B cell (primary cell): ENCODE results near the gene SLC1A4.

ENCODE experiments used
- EZH2 ChIP-seq: IDR thresholded peaks from 2 replicates; pipeline ENCODE4 v1.6.1; 2012; ENCODE audit warnings: borderline replicate concordance, low read depth, mild to moderate bottlenecking, moderate library complexity, low read length; ENCODE audit not compliant: insufficient read depth, poor library complexity, severe bottlenecking
- TF ChIP-seq, protein P1 (sequence below): fragments of 200-600 bp; IDR thresholded peaks from one replicate; pipeline ENCODE4 v1.8.0; 2022; ENCODE audit warnings: antibody characterized with exemption, mild to moderate bottlenecking

DNA sequence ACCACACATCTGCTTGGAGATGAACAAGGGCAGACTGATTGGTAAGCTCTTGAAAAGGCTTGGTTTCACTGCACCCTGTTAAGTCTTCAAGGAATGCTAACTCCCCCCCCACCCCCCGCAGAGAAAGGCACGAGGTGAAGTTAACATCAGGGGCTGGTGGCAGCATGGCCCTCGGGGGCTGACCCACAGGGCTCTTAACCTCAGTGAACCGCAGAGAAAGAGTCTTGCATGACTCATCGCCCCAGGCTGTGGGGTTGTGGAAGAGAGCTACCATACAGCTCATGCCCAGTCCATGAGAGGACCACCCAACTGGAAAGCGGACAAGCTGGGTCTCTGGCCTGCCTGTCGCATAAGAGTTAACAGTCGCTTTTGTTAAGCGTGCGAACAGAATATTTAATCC lies 56.5 kb downstream of the SLC1A4 start:
- TF ChIP-seq, protein P1, sequence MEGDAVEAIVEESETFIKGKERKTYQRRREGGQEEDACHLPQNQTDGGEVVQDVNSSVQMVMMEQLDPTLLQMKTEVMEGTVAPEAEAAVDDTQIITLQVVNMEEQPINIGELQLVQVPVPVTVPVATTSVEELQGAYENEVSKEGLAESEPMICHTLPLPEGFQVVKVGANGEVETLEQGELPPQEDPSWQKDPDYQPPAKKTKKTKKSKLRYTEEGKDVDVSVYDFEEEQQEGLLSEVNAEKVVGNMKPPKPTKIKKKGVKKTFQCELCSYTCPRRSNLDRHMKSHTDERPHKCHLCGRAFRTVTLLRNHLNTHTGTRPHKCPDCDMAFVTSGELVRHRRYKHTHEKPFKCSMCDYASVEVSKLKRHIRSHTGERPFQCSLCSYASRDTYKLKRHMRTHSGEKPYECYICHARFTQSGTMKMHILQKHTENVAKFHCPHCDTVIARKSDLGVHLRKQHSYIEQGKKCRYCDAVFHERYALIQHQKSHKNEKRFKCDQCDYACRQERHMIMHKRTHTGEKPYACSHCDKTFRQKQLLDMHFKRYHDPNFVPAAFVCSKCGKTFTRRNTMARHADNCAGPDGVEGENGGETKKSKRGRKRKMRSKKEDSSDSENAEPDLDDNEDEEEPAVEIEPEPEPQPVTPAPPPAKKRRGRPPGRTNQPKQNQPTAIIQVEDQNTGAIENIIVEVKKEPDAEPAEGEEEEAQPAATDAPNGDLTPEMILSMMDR, result no peak
- no peak for TF ChIP-seq EZH2
